Measurements from ENCODE around the gene DMD. TPM values are rescaled to one million over a fixed set of nuclear protein-coding genes. Genes with fewer than 3 reads are reported as not detected.
"Not testable (repeated sequence)": the region's sequence is repeated elsewhere in the genome, so short reads cannot be mapped to it uniquely, and the experiment has no call there.

The DMD gene
- total RNA-seq, 1 donor from 2014 or later, result 30.6 TPM

GRCh38 chrX:31480696-31481095, 1730.7 kb downstream of the DMD start:
- no peaks in the 10 kb centered on the region for H3K9me3 Mint-ChIP-seq
- Histone ChIP-seq H4K20me1 (ENCODE audit: low read depth) (no peaks in the 10 kb centered on the region), H3K36me3 (no peaks in the 10 kb centered on the region), H2AFZ (replicated peaks) (no peak overlapping the region), H3K9ac (no peak overlapping the region), H3K9me3 (ENCODE audit: low read depth) (peaks cover 5% of the 10 kb centered on the region), H3K27ac (no peak overlapping the region), H3K4me2 (no peak overlapping the region), H3K4me1 (no peaks in the 10 kb centered on the region), H3F3A (ENCODE audit: low read depth) (no peaks in the 10 kb centered on the region), H3K79me2 (ENCODE audit: low read depth) (no peaks in the 10 kb centered on the region), H3K4me3 (no peak overlapping the region), H3K27me3 (no peaks in the 10 kb centered on the region)
- DNase-seq (ENCODE audit: low spot score), result no peak
- H3K27me3 Mint-ChIP-seq (ENCODE audit: insufficient read depth, low read depth), result no peaks in the 10 kb centered on the region
- TF ChIP-seq CTCF (IDR thresholded peaks at IDR 0.05) (no peak), EZH2phosphoT487 (IDR thresholded peaks at IDR 0.05) (no peak), EZH2 (IDR thresholded peaks at IDR 0.05) (no peak)
- H3K4me1 Mint-ChIP-seq, result no peaks in the 10 kb centered on the region
- H3K36me3 Mint-ChIP-seq, result peaks cover 8% of the 10 kb centered on the region
- H3K4me3 Mint-ChIP-seq, result no peak overlapping the region
- no peak overlapping the region for H3K27ac Mint-ChIP-seq

- no peak for TF ChIP-seq EZH2 (IDR thresholded peaks at IDR 0.05)
- no peak for TF ChIP-seq EZH2phosphoT487 (IDR thresholded peaks at IDR 0.05)
- no peak for TF ChIP-seq CTCF (IDR thresholded peaks at IDR 0.05)
Observed at GRCh38 chrX:31471229-31471628, 1740.1 kb downstream of the DMD start.

GRCh38 chrX:31470753-31471152, 1740.6 kb downstream of the DMD start:
- H3K79me2 ChIP-seq (ENCODE audit: low read depth); DNase-seq (ENCODE audit: low spot score); H3F3A ChIP-seq (ENCODE audit: low read depth); H3K27me3 ChIP-seq; H3K4me3 Mint-ChIP-seq; H4K20me1 ChIP-seq (ENCODE audit: low read depth); H3K9ac ChIP-seq; H2AFZ ChIP-seq (replicated peaks); H3K36me3 Mint-ChIP-seq; H3K4me1 Mint-ChIP-seq; H3K36me3 ChIP-seq; H3K4me2 ChIP-seq; H3K27ac Mint-ChIP-seq; H3K4me3 ChIP-seq; H3K4me1 ChIP-seq; H3K9me3 ChIP-seq (ENCODE audit: low read depth); H3K27me3 Mint-ChIP-seq (ENCODE audit: insufficient read depth, low read depth); H3K27ac ChIP-seq: not testable (repeated sequence)
- peaks cover 26% of the 10 kb centered on the region for H3K9me3 Mint-ChIP-seq

More at GRCh38 chrX:31471229-31471628, 1740.1 kb downstream of the DMD start:
- H3K27ac ChIP-seq, result no peak overlapping the region
- H3K4me1 ChIP-seq, result no peaks in the 10 kb centered on the region
- H3K27me3 Mint-ChIP-seq (ENCODE audit: insufficient read depth, low read depth), result no peaks in the 10 kb centered on the region
- H3F3A ChIP-seq (ENCODE audit: low read depth), result no peaks in the 10 kb centered on the region
- no peaks in the 10 kb centered on the region for H3K79me2 ChIP-seq (ENCODE audit: low read depth)
- no peaks in the 10 kb centered on the region for H4K20me1 ChIP-seq (ENCODE audit: low read depth)
- no peak overlapping the region for H3K4me2 ChIP-seq
- no peaks in the 10 kb centered on the region for H3K27me3 ChIP-seq
- no peak overlapping the region for H3K9ac ChIP-seq
- peaks cover 10% of the 10 kb centered on the region for H3K36me3 Mint-ChIP-seq
- no peak overlapping the region for H3K4me3 Mint-ChIP-seq
- no peaks in the 10 kb centered on the region for H3K36me3 ChIP-seq
- H3K4me1 Mint-ChIP-seq, result no peaks in the 10 kb centered on the region
- H3K9me3 ChIP-seq (ENCODE audit: low read depth), result no peaks in the 10 kb centered on the region
- no peak overlapping the region for H3K27ac Mint-ChIP-seq
- DNase-seq (ENCODE audit: low spot score), result no peak
- H3K4me3 ChIP-seq, result no peak overlapping the region
- H3K9me3 Mint-ChIP-seq, result peaks cover 25% of the 10 kb centered on the region
- H2AFZ ChIP-seq (replicated peaks), result no peak overlapping the region

- TF ChIP-seq EZH2phosphoT487 (IDR thresholded peaks at IDR 0.05), result no peak
- TF ChIP-seq CTCF (IDR thresholded peaks at IDR 0.05), result no peak
- TF ChIP-seq EZH2 (IDR thresholded peaks at IDR 0.05), result no peak
Observed at GRCh38 chrX:31464306-31464915, 1746.9 kb downstream of the DMD start.

More at GRCh38 chrX:31464306-31464915, 1746.9 kb downstream of the DMD start:
- Histone ChIP-seq H3K9ac (no peak overlapping the region), H4K20me1 (ENCODE audit: low read depth) (no peaks in the 10 kb centered on the region), H3K27ac (no peak overlapping the region), H3K4me1 (no peaks in the 10 kb centered on the region), H2AFZ (replicated peaks) (no peak overlapping the region), H3K4me3 (no peak overlapping the region), H3K9me3 (ENCODE audit: low read depth) (no peaks in the 10 kb centered on the region), H3F3A (ENCODE audit: low read depth) (no peaks in the 10 kb centered on the region), H3K4me2 (no peak overlapping the region), H3K79me2 (ENCODE audit: low read depth) (no peaks in the 10 kb centered on the region), H3K36me3 (no peaks in the 10 kb centered on the region), H3K27me3 (no peaks in the 10 kb centered on the region)
- Mint-ChIP-seq H3K4me1 (no peaks in the 10 kb centered on the region), H3K4me3 (no peak overlapping the region), H3K27ac (no peak overlapping the region), H3K9me3 (peaks cover 25% of the 10 kb centered on the region), H3K36me3 (peaks cover under 1% of the 10 kb centered on the region), H3K27me3 (ENCODE audit: insufficient read depth, low read depth) (no peaks in the 10 kb centered on the region)
- no peak for DNase-seq (ENCODE audit: low spot score)

Measured in neural progenitor cell (in vitro differentiated cells).